Endothelial cell (in vitro differentiated cells): ENCODE measurements around the gene CHN2. TPM values are rescaled to one million over a fixed set of nuclear protein-coding genes. Genes with fewer than 3 reads are reported as not detected.

Source experiments
- DNase-seq: peaks from one replicate; pipeline ENCODE4 v3.0.0; 2021; ENCODE audit warnings: low spot score
- H3K27ac Mint-ChIP-seq: one replicate; pipeline ENCODE4 v1.8.0; 2021; ENCODE audit warnings: mixed read lengths, inconsistent platforms; ENCODE audit not compliant: unreplicated experiment
- H3K27me3 Mint-ChIP-seq: one replicate; pipeline ENCODE4 v1.8.0; 2021; ENCODE audit warnings: mild to moderate bottlenecking, moderate library complexity, mixed read lengths, inconsistent platforms; ENCODE audit not compliant: unreplicated experiment
- H3K36me3 Mint-ChIP-seq: one replicate; pipeline ENCODE4 v1.8.0; 2021; ENCODE audit warnings: mild to moderate bottlenecking, low read depth, mixed read lengths, inconsistent platforms; ENCODE audit not compliant: unreplicated experiment
- H3K4me1 Mint-ChIP-seq: one replicate; pipeline ENCODE4 v1.8.0; 2021; ENCODE audit warnings: mild to moderate bottlenecking, mixed read lengths, inconsistent platforms; ENCODE audit not compliant: unreplicated experiment
- H3K4me3 Mint-ChIP-seq: one replicate; pipeline ENCODE4 v1.8.0; 2021; ENCODE audit warnings: mild to moderate bottlenecking, mixed read lengths, inconsistent platforms; ENCODE audit not compliant: unreplicated experiment
- H3K9me3 Mint-ChIP-seq: one replicate; pipeline ENCODE4 v1.8.0; 2021; ENCODE audit warnings: mixed read lengths, inconsistent platforms; ENCODE audit not compliant: unreplicated experiment
- total RNA-seq: library from RNA; stranded (reverse); fragmentation: NEBNext Ultra II Directional; extraction: Animal tissue kit (Norgen Biotek cat#: 25700); gene quantifications from one replicate; pipeline ENCODE4 v1.2.1, GENCODE V29; 2021; ENCODE audit not compliant: unreplicated experiment
- TF ChIP-seq, protein P1 (sequence below): fragments of 200-600 bp; sonication (generic); IDR thresholded peaks from one replicate; pipeline ENCODE4 v1.5.0; 2021; ENCODE audit warnings: antibody characterized with exemption; ENCODE audit not compliant: unreplicated experiment

The CHN2 gene
- total RNA-seq, 1 donor from 2014 or later = 3.4 TPM

GRCh38 chr7:29464753-29465152, 270.2 kb downstream of the CHN2 start:
- no peaks in the 10 kb centered on the region for H3K9me3 Mint-ChIP-seq
- H3K4me3 Mint-ChIP-seq = no peak overlapping the region
- TF ChIP-seq, protein P1, sequence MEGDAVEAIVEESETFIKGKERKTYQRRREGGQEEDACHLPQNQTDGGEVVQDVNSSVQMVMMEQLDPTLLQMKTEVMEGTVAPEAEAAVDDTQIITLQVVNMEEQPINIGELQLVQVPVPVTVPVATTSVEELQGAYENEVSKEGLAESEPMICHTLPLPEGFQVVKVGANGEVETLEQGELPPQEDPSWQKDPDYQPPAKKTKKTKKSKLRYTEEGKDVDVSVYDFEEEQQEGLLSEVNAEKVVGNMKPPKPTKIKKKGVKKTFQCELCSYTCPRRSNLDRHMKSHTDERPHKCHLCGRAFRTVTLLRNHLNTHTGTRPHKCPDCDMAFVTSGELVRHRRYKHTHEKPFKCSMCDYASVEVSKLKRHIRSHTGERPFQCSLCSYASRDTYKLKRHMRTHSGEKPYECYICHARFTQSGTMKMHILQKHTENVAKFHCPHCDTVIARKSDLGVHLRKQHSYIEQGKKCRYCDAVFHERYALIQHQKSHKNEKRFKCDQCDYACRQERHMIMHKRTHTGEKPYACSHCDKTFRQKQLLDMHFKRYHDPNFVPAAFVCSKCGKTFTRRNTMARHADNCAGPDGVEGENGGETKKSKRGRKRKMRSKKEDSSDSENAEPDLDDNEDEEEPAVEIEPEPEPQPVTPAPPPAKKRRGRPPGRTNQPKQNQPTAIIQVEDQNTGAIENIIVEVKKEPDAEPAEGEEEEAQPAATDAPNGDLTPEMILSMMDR = no peak
- no peaks in the 10 kb centered on the region for H3K27me3 Mint-ChIP-seq
- H3K27ac Mint-ChIP-seq = no peak overlapping the region
- DNase-seq = no peak
- no peaks in the 10 kb centered on the region for H3K36me3 Mint-ChIP-seq
- H3K4me1 Mint-ChIP-seq = peaks cover under 1% of the 10 kb centered on the region

DNA sequence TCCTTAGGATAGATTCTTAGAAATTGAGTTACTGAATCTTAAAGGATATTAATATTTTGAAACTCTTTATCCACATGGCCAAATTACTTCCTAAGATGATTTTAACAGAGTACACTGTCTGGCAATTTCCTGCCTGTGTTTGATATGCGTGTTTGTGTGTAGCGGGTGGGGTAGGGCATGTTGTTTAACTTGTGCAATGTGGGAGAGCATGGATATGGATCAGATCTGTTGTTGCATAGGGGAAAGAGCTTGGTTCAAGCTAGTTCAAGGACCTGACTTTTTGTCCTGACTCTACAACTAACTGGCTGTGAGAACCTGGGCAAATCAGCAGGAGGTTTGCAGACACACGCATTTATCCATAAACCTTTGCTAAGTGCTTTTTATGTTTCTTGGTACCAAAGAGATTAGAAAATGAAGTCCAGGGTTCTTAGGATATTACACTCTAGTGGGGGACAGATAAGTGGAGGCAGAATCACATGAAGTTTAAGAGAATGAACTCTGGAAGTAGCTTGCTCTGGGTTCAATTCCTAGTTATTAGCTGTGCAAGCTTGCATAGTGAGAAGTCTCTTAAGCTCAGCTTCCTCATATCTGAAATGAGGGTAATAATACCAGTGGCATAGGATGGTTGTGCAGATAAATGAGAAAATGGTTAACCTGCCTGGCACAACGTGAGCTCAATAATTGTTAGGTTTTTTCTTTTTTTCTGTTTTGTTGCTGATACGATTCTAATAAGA, 272.8 kb downstream of the CHN2 start:
- Mint-ChIP-seq H3K36me3 (no peaks in the 10 kb centered on the region), H3K4me1 (no peaks in the 10 kb centered on the region)

DNA sequence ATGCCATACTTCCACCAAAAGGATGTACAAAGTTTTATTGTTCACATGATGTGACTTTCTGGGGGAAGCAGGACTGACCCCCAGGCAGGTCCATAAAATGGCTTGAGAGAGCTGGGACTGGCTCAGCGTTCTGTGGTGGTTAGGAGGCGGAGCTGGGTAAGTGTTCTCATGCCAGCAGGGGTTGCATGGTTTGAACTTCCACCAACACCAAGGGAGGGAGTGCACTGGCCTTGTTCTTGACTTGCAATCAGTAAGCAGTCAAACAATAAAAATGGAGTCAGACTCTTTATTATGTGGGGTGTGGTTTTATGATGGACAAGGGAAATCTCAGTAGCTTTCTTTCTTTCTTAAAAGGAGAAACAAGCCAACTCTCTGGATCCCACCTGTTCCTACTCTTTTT, 273.6 kb downstream of the CHN2 start:
- no peaks in the 10 kb centered on the region for H3K27me3 Mint-ChIP-seq
- TF ChIP-seq, protein P1 = no peak
- no peaks in the 10 kb centered on the region for H3K9me3 Mint-ChIP-seq
- H3K4me1 Mint-ChIP-seq = no peaks in the 10 kb centered on the region
- no peak for DNase-seq
- no peaks in the 10 kb centered on the region for H3K36me3 Mint-ChIP-seq
- H3K27ac Mint-ChIP-seq = no peak overlapping the region
- H3K4me3 Mint-ChIP-seq = no peak overlapping the region

More for the DNA sequence above, 272.8 kb downstream of the CHN2 start:
- TF ChIP-seq, protein P1 = no peak
- no peaks in the 10 kb centered on the region for H3K27me3 Mint-ChIP-seq
- H3K4me3 Mint-ChIP-seq = no peak overlapping the region
- H3K9me3 Mint-ChIP-seq = no peaks in the 10 kb centered on the region
- H3K27ac Mint-ChIP-seq = no peak overlapping the region
- no peak for DNase-seq

DNA sequence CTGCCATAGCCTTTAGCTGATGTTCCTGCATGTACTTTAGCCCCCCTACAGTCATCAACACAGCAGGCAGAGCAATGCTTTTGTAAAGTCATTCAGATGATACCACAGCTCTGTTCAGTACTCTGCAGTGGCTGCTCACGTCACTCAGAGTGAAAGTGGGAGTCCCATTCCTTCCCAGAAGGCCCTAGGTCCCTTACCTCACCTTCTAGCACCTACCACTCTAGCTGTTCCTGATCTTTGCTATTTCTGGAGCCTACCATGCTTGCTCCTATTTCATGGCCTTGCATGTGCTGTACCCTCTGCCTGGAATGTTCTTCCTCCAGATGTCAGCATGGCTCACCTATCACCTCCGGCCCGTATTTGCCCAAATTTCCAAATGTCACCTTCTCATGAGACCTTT, 274.7 kb downstream of the CHN2 start:
- TF ChIP-seq, protein P1 = no peak
- Mint-ChIP-seq H3K4me1 (no peaks in the 10 kb centered on the region), H3K4me3 (no peak overlapping the region), H3K36me3 (no peaks in the 10 kb centered on the region), H3K27me3 (no peaks in the 10 kb centered on the region), H3K27ac (no peak overlapping the region), H3K9me3 (no peaks in the 10 kb centered on the region)
- DNase-seq = no peak

GRCh38 chr7:29469976-29470557, 275.5 kb downstream of the CHN2 start:
- TF ChIP-seq, protein P1 = no peak
- DNase-seq = no peak
- no peaks in the 10 kb centered on the region for H3K27me3 Mint-ChIP-seq
- no peaks in the 10 kb centered on the region for H3K4me1 Mint-ChIP-seq
- no peaks in the 10 kb centered on the region for H3K9me3 Mint-ChIP-seq
- no peak overlapping the region for H3K4me3 Mint-ChIP-seq
- no peak overlapping the region for H3K27ac Mint-ChIP-seq
- H3K36me3 Mint-ChIP-seq = no peaks in the 10 kb centered on the region
